CD4-positive, alpha-beta T cell treated with Interleukin-17A for 4 hours (primary cell): Measurements from ENCODE around the gene DECR2.

Source experiments
- DNase-seq: peaks from one replicate; pipeline ENCODE4 v3.0.0-alpha.2; 2020; ENCODE audit warnings: mixed read lengths

DECR2 gene

GRCh38 chr16:450785-451512, 49.3 kb downstream of the DECR2 start:
- no peak for DNase-seq

DNA sequence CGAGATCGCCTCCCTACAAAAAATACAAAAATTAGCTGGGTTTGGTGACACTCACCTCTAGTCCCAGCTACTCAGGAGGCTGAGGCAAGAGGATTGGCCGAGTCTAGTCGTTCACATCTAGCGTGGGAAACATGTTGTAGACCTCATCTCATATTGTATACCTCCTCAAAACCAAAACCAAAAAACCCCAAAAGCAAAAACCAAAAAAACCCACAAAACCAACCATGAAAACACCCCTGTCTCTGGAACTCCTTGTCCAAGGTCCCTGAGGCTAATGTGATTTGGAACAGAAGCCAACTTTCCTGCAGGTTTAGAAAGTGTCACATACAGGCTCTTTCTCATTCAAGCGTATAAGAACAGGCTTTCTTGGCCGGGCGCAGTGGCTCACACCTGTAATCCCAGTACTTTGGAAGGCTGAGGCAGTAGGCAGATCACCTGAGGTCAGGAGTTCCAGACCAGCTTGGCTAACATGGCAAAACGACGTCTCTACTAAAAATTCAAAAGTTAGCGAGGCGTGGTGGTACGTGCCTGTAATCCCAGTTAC, 52.8 kb downstream of the DECR2 start:
- no peak for DNase-seq

DNA sequence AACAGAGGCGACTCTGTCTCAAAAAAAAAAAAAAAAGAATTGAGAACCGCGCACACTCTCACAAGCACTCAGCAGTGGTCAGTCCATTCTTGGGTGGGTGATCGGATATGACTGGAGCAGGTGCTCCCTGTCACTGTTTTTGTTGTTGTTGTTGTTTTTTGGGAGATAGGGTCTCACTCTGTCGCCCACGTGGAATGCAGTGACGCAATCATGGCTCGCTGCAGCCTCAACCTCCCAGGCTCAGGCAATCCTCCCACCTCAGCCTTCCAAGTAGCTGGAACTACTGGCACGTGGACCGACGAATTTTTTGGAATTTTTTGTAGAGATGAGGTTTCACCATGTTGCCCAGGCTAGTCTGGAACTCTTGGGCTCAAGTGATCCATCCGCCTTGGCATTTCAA, 53.8 kb downstream of the DECR2 start:
- no peak for DNase-seq

DNA sequence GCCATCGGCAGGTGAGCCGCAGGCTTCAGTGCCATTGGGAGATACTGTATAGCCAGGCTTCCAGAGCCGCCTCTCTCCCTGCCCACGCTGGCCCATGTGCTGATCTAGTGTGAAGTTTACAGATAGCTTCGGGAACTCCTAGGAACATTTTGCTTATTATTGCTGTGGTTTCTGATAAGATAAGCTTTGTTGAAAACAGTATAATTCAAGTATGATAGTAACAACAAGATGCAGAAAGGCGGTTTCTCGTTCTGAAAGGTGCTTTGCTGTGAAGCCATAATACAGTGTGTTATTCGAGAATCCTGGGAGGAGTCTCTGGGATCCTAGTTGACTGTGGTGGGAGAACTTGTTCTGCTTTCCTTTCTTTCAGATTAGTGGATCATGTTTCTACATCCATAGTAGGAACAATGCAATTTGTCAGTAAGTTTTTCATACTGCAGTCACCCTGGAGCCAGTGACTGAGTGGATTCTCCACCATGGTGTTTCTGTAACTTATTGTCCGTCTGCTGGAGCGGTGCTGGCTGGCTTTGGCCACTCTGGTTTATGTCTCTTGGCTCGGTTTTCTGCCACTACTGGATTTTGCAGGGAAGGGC, 55.3 kb downstream of the DECR2 start:
- DNase-seq = no peak

DNA sequence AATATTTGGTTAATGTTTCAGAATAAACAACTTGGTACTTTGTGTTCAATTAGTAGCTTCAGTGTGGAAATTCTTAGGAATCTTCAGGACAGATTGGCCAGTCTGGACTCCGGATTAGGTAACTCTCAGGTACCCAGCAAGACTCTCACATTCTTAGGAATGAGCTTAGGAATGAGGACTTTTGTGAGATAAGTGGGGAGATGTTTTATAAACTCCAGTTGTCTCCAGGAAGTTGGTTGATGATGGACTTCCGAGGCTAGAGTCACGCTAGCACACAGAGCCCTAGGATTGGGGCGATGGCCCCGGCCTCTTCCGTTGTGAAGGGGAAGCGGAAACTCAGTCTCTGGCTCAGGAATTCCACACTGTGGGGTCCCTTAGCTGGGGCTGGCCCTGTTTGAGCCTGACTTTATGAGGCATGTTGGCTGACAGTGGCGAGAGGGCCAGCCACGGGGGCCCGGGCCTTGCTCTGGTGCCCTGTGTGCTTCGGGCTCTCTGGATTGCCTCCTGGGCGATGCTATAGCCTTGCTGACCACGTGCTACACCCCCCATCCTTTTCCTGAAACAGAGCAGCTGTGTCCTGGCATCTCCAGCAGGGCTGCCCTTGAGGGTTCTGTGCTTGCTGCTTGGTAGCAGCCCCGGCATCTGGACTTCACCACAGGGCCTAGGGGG, 56.2 kb downstream of the DECR2 start:
- no peak for DNase-seq

- no peak for DNase-seq
Observed at GRCh38 chr16:459761-460160, 58.1 kb downstream of the DECR2 start.

GRCh38 chr16:460787-461186, 59.1 kb downstream of the DECR2 start:
- DNase-seq = no peak
